Measurements from ENCODE around the gene EHD1. TPM values are rescaled to one million over a fixed set of nuclear protein-coding genes. Genes with fewer than 3 reads are reported as not detected.

The EHD1 gene
- total and polyA plus RNA-seq, 9 of the 15 experiments (the other 6 are each of a cell fraction or from before 2014, with no cell fraction given): 0.46 to 65.0 (median 16.4) TPM

GRCh38 chr11:64885367-64886286 lies 7.2 kb upstream of the EHD1 start (continued):
- TF ChIP-seq, protein P1, sequence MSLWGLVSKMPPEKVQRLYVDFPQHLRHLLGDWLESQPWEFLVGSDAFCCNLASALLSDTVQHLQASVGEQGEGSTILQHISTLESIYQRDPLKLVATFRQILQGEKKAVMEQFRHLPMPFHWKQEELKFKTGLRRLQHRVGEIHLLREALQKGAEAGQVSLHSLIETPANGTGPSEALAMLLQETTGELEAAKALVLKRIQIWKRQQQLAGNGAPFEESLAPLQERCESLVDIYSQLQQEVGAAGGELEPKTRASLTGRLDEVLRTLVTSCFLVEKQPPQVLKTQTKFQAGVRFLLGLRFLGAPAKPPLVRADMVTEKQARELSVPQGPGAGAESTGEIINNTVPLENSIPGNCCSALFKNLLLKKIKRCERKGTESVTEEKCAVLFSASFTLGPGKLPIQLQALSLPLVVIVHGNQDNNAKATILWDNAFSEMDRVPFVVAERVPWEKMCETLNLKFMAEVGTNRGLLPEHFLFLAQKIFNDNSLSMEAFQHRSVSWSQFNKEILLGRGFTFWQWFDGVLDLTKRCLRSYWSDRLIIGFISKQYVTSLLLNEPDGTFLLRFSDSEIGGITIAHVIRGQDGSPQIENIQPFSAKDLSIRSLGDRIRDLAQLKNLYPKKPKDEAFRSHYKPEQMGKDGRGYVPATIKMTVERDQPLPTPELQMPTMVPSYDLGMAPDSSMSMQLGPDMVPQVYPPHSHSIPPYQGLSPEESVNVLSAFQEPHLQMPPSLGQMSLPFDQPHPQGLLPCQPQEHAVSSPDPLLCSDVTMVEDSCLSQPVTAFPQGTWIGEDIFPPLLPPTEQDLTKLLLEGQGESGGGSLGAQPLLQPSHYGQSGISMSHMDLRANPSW (CRISPR knock-in tag; IDR thresholded peaks at IDR 0.05): 0 out of 2 replicates have a peak, but pooled peaks have one; percentile 52
- TF ChIP-seq PREB (CRISPR knock-in tag; IDR thresholded peaks at IDR 0.05) (no peak), NR4A1 (CRISPR knock-in tag; IDR thresholded peaks at IDR 0.05) (no peak), NR4A1 (tag; IDR thresholded peaks at IDR 0.05) (peak; percentile 59; the same call in 1 of the 2 replicates), HINFP (tag; conservative IDR thresholded peaks at IDR 0.05; ENCODE audit: low read depth) (0 out of 2 replicates have a peak, but pooled peaks have one; percentile 18), ZNF766 (CRISPR knock-in tag; conservative IDR thresholded peaks at IDR 0.05) (peak; percentile 71), JUNB (CRISPR knock-in tag; conservative IDR thresholded peaks at IDR 0.05) (no peak), ZNF644 (tag; IDR thresholded peaks at IDR 0.05; ENCODE audit: low read depth) (peak; percentile 56; the same call in 1 of the 2 replicates), ETV5 (CRISPR knock-in tag; IDR thresholded peaks at IDR 0.05; ENCODE audit: low read depth) (peak; percentile 34; the same call in 1 of the 2 replicates), CEBPG (CRISPR knock-in tag; IDR thresholded peaks at IDR 0.05) (peak; percentile 93), CEBPG (tag; conservative IDR thresholded peaks at IDR 0.05 in 1 of 2, IDR thresholded peaks at IDR 0.05 in 1 of 2) (peak; percentile 99), PURB (CRISPR knock-in tag; IDR thresholded peaks at IDR 0.05; ENCODE audit: low read depth) (no peak), NRF1 (conservative IDR thresholded peaks at IDR 0.05 in 1 of 2, IDR thresholded peaks at IDR 0.05 in 1 of 2) (peak; percentile 70 to 79), HMBOX1 (IDR thresholded peaks at IDR 0.05) (0 out of 2 replicates have a peak, but pooled peaks have one; percentile 34), CBFA2T3 (IDR thresholded peaks at IDR 0.05) (peak; percentile 90), CREB1 (IDR thresholded peaks at IDR 0.05) (peak; percentile 71), CREB1 (CRISPR knock-in tag; IDR thresholded peaks at IDR 0.05) (peak; percentile 71), TCFL5 (CRISPR knock-in tag; conservative IDR thresholded peaks at IDR 0.05) (peak; percentile 34; the same call in 1 of the 2 replicates)
- TF ChIP-seq, protein P2, sequence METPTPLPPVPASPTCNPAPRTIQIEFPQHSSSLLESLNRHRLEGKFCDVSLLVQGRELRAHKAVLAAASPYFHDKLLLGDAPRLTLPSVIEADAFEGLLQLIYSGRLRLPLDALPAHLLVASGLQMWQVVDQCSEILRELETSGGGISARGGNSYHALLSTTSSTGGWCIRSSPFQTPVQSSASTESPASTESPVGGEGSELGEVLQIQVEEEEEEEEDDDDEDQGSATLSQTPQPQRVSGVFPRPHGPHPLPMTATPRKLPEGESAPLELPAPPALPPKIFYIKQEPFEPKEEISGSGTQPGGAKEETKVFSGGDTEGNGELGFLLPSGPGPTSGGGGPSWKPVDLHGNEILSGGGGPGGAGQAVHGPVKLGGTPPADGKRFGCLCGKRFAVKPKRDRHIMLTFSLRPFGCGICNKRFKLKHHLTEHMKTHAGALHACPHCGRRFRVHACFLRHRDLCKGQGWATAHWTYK (CRISPR knock-in tag; IDR thresholded peaks at IDR 0.05): 0 out of 2 replicates have a peak, but pooled peaks have one; percentile 17

Measured in K562 (cell line).